Measurements from ENCODE around the gene USP9X.
"Not testable (repeated sequence)": the region's sequence is repeated elsewhere in the genome, so short reads cannot be mapped to it uniquely, and the experiment has no call there.

The USP9X gene

GRCh38 chrX:41133551-41133950, 48.3 kb downstream of the USP9X start:
- no peak for DNase-seq

DNA sequence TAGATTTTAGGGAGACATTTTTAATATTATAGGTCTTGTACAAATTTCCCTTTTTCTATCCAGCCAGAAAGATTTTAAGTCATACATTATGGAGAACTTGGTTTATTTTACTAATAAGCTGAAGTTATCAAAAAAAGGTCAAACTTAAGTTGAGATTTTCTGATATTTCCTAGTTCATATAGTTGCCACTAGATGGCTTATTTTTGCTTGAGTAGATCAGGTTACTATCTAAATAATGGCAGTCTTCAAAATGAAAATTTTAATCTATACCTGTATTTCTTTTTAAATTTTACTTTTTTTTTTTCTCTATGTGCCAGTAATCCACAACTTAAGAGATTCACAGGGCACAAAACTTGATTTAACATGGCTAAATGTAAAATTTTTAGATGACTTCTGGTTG, 52.3 kb downstream of the USP9X start:
- DNase-seq = no peak

DNA sequence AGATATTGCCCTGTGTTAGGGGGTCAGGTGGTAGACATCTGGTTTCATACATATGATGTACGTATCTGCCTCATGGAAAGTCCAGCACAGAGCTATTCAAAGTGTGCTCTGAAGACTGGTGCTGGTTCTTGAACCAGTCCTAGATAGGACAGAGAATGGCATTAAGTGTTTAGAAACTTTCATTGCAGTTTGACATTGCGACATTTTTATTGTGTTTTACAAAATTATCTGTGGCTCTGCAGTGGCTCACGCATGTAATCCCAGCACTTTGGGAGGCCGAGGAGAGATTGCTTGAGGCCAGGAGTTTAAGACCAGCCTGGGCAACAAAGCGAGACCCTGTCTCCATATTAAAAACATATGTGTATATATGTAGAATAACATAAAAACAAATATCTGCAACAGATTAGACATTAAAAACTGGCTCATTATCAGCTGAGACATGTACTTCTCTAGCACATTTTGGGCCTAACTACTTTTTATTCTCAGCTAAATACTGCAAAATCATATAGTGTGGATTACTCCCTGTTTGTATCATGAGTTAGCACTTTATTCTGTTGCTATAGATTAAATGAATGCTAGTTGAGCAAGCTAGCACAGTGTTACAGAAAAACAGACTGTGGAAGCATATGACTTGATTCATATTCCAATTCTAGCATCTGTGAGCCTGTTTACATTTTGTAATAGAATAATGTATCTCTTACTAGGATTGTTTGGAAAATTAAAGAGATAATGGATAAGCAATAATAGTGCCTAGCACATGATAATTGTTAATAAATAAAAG, 57.1 kb downstream of the USP9X start:
- no peak for DNase-seq

DNA sequence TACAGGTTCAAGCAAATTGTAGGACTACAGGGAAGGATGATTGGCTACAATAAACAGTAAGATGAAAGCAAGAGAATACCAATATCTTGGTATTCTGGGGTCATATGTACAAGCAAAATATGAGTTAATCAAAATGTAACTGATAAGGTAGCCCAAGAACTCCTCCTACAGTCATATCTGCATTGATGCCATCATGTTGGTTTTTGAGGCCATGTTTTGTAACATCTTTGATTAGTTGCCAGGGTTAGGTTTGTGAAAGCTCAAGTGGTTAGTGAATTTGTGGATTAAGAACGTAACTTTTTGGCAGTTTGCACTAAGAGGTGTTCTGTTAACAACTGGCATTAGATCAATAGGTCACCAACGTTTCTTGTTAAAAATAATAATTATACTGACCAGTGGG, 59.6 kb downstream of the USP9X start:
- DNase-seq = no peak

GRCh38 chrX:41145920-41146608, 60.8 kb downstream of the USP9X start:
- DNase-seq = no peak

DNA sequence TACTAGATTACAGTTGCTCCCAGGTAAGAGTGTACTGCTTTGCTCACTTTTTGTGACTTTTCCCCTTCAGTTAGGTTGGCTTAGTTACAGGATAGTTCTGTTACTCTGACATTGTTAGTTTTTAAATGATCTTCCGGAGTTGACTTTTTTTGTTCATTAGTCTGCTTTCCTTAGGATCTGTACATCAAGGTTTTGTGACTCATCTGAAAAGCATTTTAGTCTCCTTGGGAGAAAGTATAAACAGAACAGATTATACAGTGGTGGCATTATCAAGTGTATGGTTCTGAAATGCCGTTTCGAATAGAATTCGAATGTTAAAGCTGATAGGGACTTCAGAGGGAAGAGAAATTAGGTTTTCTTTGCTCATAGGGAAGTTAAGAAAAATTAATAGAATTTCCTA, 63.3 kb downstream of the USP9X start:
- no peak for DNase-seq

DNA sequence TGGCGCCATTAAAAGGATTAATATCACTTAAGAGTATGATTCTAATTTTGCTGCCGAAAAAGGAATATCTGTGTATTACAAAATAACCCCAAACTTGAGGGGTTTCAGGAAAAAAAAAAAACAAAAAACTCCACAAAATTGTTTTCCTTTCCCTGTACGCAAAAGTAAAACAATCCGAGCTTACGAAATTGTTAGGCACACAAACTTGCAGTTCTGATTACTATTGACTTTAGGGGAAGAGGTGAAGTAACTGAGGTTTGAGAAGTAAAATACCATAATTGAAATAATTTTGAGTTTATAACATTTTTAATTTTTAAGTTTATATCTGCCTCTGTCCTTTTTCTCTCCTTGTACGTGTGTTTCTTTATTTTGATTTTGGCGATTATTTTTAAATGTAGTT, 64.8 kb downstream of the USP9X start:
- no peak for DNase-seq

- not testable (repeated sequence) for DNase-seq
These were observed 66.5 kb downstream of the USP9X start for GRCh38 chrX:41151726-41152125.

GRCh38 chrX:41152221-41152620, 67.0 kb downstream of the USP9X start:
- DNase-seq = no peak

GRCh38 chrX:41153448-41153847, 68.2 kb downstream of the USP9X start:
- DNase-seq = no peak

DNA sequence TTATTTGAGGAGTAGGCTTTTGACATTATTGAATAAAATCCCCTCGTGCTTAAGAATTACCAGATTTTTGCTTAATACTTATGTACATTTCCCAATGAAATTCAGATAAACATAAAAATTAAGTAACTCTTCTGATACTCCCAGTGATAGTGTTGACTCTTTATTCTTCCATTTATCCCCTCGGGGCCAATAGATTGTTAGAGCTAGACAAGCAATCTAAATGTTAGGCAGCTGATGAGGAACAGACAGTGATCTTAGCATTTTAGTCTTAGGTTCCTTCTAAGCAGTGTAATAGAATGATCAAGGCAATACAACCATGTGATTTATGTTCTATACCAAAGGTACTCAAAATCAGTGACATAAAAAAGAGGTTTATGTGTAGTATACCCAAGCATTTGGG, 68.7 kb downstream of the USP9X start:
- DNase-seq = no peak

DNA sequence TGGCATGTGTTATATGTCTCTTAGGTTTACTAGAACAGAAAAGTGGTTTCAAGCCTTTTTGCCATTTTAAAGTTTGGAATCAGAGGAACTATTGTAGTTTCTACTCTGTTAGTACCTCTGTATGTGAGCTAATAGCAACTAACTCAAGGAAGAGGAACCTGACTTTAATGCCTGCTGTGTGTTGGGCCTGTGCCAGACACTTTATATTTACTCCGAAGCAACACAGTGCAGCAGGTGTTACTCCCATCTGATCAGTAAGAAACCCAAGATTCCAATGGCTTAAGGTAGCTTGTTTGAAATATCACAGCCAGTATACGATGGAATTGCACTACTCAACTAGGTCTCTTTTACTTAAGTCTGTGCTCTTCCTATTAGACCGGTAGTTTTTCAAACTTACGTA, 79.2 kb downstream of the USP9X start:
- no peak for DNase-seq

DNA sequence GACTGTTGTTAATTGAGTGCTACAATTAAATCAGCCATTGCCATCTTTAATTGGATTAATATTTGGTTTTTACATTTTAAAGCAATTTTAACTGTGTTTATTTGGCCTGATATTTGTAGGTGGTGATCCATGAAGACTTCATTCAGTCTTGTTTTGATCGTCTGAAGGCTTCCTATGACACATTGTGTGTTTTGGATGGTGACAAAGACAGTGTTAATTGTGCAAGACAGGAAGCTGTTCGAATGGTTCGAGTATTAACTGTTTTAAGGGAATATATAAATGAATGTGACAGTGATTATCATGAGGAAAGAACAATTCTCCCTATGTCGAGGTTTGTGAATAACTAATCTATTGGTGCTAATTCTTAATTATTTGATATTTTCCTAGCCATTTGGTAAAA, 82.6 kb downstream of the USP9X start:
- no peak for DNase-seq

GRCh38 chrX:41176263-41176662, 91.0 kb downstream of the USP9X start:
- DNase-seq = no peak

DNA sequence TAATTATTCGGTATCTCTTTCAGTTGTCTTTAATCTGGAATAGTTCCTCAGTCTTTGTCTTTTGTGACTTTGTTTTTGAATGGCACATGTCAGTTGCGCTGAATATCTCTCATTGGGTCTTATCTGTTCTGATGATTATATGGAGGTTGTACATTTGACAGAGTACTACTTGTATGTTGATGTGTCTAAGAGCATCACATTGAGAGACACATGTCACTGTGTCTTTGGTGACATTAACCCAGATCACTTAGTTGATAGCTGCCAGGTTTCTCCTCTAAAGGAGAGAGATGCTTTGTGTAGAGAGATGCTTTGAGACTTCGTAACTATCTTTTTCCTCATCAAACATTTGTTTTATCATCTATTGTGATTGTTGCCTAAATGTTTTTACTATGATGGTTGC, 92.1 kb downstream of the USP9X start:
- no peak for DNase-seq

GRCh38 chrX:41178201-41178600, 93.0 kb downstream of the USP9X start:
- no peak for DNase-seq

GRCh38 chrX:41180194-41180908, 95.1 kb downstream of the USP9X start:
- peak; percentile 0 for DNase-seq

DNA sequence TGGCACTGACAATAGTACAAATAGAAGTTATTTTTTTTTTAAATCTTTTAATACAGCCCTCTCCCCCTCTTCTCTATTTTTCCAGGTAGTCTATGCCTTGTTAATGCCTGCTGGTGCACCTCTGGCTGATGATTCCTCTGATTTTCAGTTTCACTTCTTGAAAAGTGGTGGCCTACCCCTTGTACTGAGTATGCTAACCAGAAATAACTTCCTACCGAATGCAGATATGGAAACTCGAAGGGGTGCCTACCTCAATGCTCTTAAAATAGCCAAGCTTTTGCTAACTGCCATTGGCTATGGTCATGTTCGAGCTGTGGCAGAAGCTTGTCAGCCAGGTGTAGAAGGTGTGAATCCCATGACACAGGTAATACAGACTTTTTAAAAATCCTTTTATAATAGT, 99.1 kb downstream of the USP9X start:
- no peak for DNase-seq

DNA sequence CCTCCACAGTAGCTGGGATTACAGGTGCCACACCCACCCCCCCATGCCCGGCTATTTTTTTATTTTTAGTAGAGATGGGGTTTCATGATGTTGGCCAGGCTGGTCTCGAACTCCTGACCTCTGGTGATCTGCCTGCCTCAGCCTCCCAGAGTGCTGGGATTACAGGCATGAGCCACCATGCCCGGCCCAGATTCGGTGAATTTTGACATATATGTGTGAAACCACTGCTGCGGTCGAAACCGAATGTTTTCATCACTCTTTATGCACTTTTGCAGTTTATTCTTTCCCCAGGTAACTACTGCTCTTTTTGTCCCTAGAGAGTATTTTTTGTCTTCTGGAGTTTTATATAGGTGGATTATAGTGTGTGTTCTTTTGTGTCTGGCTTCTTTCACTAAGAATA, 101.7 kb downstream of the USP9X start:
- DNase-seq = not testable (repeated sequence)

DNA sequence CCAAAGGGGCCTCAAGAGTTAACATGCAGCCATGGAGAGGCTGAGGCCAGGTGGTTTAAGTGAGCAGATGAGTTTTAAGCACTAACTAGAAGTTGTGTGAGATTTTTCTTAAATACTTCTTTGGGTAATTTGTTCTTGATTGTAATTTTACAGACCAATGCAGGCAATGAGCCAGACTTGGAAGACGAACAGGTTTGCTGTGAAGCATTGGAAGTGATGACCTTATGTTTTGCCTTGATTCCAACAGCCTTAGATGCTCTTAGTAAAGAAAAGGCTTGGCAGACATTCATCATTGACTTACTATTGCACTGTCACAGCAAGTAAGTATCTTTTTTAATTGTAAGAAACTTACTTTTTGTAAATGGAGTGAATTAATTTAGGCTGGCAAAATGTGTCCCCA, 103.9 kb downstream of the USP9X start:
- DNase-seq = no peak

GRCh38 chrX:41192880-41193279, 107.6 kb downstream of the USP9X start:
- DNase-seq = no peak

GRCh38 chrX:41198410-41198809, 113.2 kb downstream of the USP9X start:
- DNase-seq = no peak

DNA sequence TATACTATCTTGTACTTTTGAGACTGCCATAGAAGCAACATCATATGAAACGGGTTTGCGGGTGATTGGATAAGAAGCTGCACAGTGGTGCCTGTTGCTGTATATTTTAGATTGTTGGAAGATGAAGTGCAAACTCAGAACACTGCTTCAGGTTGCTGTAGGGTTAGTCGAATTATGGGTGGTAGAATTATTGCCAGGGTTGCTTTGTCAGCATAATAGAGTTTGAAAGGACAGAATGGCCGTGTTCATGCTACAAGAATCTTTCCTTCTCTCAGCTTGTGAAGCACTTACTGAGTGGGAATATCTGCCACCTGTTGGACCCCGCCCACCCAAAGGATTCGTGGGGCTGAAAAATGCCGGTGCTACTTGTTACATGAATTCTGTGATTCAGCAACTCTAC, 115.5 kb downstream of the USP9X start:
- DNase-seq = no peak

GRCh38 chrX:41209853-41210252, 124.6 kb downstream of the USP9X start:
- DNase-seq = no peak
